ENCODE measurements around the gene KIAA0586. TPM values are rescaled to one million over a fixed set of nuclear protein-coding genes. Genes with fewer than 3 reads are reported as not detected.

Gene KIAA0586
- total and polyA plus RNA-seq, 9 of the 15 experiments (the other 6 are each of a cell fraction or from before 2014, with no cell fraction given) = 11.2 to 30.9 (median 22.6) TPM

- TF ChIP-seq MYBL2 (IDR thresholded peaks at IDR 0.05; ENCODE audit: low read depth) (peak; percentile 41; the same call in 1 of the 2 replicates), MYBL2 (CRISPR knock-in tag; IDR thresholded peaks at IDR 0.05; ENCODE audit: borderline replicate concordance) (no peak), POLR3A (IDR thresholded peaks at IDR 0.05; ENCODE audit: borderline replicate concordance, extremely low read depth, insufficient read depth, insufficient read length) (no peak), TOE1 (IDR thresholded peaks at IDR 0.05; ENCODE audit: borderline replicate concordance) (peak; percentile 88), TOE1 (CRISPR knock-in tag; IDR thresholded peaks at IDR 0.05; ENCODE audit: borderline replicate concordance, low read depth) (no peak), RNF2 (IDR thresholded peaks at IDR 0.05) (0 out of 2 replicates have a peak, but pooled peaks have one; percentile 1), NR3C1 (CRISPR knock-in tag; IDR thresholded peaks at IDR 0.05) (no peak), HMBOX1 (IDR thresholded peaks at IDR 0.05) (peak; percentile 74; the same call in 1 of the 2 replicates), AFF1 (IDR thresholded peaks at IDR 0.05; ENCODE audit: low read depth in 1 of 2, partially characterized antibody in 2 of 2) (peak in 1 of 2 experiments; percentile 6), SAP30 (IDR thresholded peaks at IDR 0.05; ENCODE audit: borderline replicate concordance, insufficient read depth, low read depth, low read length, poor library complexity, severe bottlenecking) (peak; percentile 71), NKRF (IDR thresholded peaks at IDR 0.05; ENCODE audit: borderline replicate concordance) (peak; percentile 75; the same call in 1 of the 2 replicates), POLR2H (tag; IDR thresholded peaks at IDR 0.05; ENCODE audit: low read depth) (peak; percentile 16; the same call in 1 of the 2 replicates), CTCF (IDR thresholded peaks at IDR 0.05 in 2 of 3, conservative IDR thresholded peaks at IDR 0.05 in 1 of 3; ENCODE audit: insufficient read depth in 2 of 3, low read depth in 1 of 3, low read length in 3 of 3) (no peak), RB1 (IDR thresholded peaks at IDR 0.05; ENCODE audit: low read depth) (no peak), YY1 (IDR thresholded peaks at IDR 0.05; ENCODE audit: borderline replicate concordance in 1 of 3, control insufficient read depth in 1 of 3, extremely low read depth in 1 of 3, insufficient read depth in 3 of 3, insufficient read length in 1 of 3, insufficient replicate concordance in 2 of 3, low read depth in 1 of 3, low read length in 2 of 3) (peak in 1 of 3 experiments; percentile 23), NFXL1 (CRISPR knock-in tag; IDR thresholded peaks at IDR 0.05) (no peak)
Measured at GRCh38 chr14:58428118-58428683, 682 bp downstream of the KIAA0586 start (continued).
